Esophagus muscularis mucosa (tissue), 4 donors: ENCODE results near the gene TMEM156. TPM values are rescaled to one million over a fixed set of nuclear protein-coding genes. Genes with fewer than 3 reads are reported as not detected.

Experiments used
- total RNA-seq, 4 donors: library from RNA; depleted of rRNA; stranded (reverse); fragments of >200 nt; gene quantifications; one replicate each; pipeline versions ENCODE4 v1.1.0 to v1.2.1, GENCODE V29; 2016

TMEM156 gene
- total RNA-seq, 4 donors from 2014 or later = 0.50 TPM; not detected in 3

Other genes starting within 250 kb of the TMEM156 start
- under 1 TPM in 1 of 4 donors, not detected in 3; 0.17 TPM for gene TLR10, start 249.4 kb downstream of the TMEM156 start, total RNA-seq
- gene TLR1, start 227.6 kb downstream of the TMEM156 start, total RNA-seq = 10 to 100 TPM in 2 of 4 donors, 1 to 10 TPM in 2; 4.3 to 14.9 (median 9.1) TPM
- 1 to 10 TPM; 1.1 to 1.8 (median 1.7) TPM for gene TLR6, start 175.6 kb downstream of the TMEM156 start, total RNA-seq
- 100 to 1,000 TPM in 3 of 4 donors, 10 to 100 TPM in 1; 88.6 to 145 (median 110) TPM for gene FAM114A1, start 164.6 kb downstream of the TMEM156 start, total RNA-seq
- gene KLHL5, start 29.8 kb upstream of the TMEM156 start, total RNA-seq = 100 to 1,000 TPM in 3 of 4 donors, 10 to 100 TPM in 1; 92.7 to 187 (median 111) TPM
- 10 to 100 TPM; 22.1 to 32.4 (median 26.0) TPM for gene WDR19, start 150.1 kb upstream of the TMEM156 start, total RNA-seq